HG03108 (cell line): ENCODE results near the gene FILIP1L.
A peak's percentile ranks its signal among the peaks of the same experiment; 100 is the strongest.

Experiments used
- ATAC-seq: cut with Tn5 transposase; IDR thresholded peaks from one replicate; pipeline ENCODE4 v1.9.1; 2021; ENCODE audit warnings: moderate library complexity; ENCODE audit not compliant: unreplicated experiment

FILIP1L gene

GRCh38 chr3:99873269-99874102, 240.8 kb downstream of the FILIP1L start:
- no peak for ATAC-seq

GRCh38 chr3:99872923-99873254, 241.4 kb downstream of the FILIP1L start:
- peak; percentile 29 for ATAC-seq

GRCh38 chr3:99871231-99872045, 242.9 kb downstream of the FILIP1L start:
- no peak for ATAC-seq

GRCh38 chr3:99870712-99871111, 243.6 kb downstream of the FILIP1L start:
- no peak for ATAC-seq

GRCh38 chr3:99869621-99870020, 244.7 kb downstream of the FILIP1L start:
- no peak for ATAC-seq

GRCh38 chr3:99868311-99868646, 246.0 kb downstream of the FILIP1L start:
- no peak for ATAC-seq

- no peak for ATAC-seq
Observed at GRCh38 chr3:99867594-99868310, 246.5 kb downstream of the FILIP1L start.

GRCh38 chr3:99866261-99866761, 248.0 kb downstream of the FILIP1L start:
- no peak for ATAC-seq

- ATAC-seq = no peak
Observed at GRCh38 chr3:99865321-99865720, 249.0 kb downstream of the FILIP1L start.

- ATAC-seq = no peak
Observed at GRCh38 chr3:99864289-99864688, 250.0 kb downstream of the FILIP1L start.

- ATAC-seq = no peak
Observed at GRCh38 chr3:99863588-99863987, 250.7 kb downstream of the FILIP1L start.

- ATAC-seq = no peak
Observed at GRCh38 chr3:99863002-99863401, 251.3 kb downstream of the FILIP1L start.

GRCh38 chr3:99862208-99862607, 252.1 kb downstream of the FILIP1L start:
- no peak for ATAC-seq

- ATAC-seq = no peak
Observed at GRCh38 chr3:99861216-99861615, 253.1 kb downstream of the FILIP1L start.

GRCh38 chr3:99859825-99860224, 254.5 kb downstream of the FILIP1L start:
- ATAC-seq = no peak

- ATAC-seq = no peak
Observed at GRCh38 chr3:99858469-99858868, 255.8 kb downstream of the FILIP1L start.

GRCh38 chr3:99857278-99857677, 257.0 kb downstream of the FILIP1L start:
- ATAC-seq = no peak

- no peak for ATAC-seq
Observed at GRCh38 chr3:99856437-99857220, 257.7 kb downstream of the FILIP1L start.

GRCh38 chr3:99855900-99856299, 258.4 kb downstream of the FILIP1L start:
- no peak for ATAC-seq

- ATAC-seq = no peak
Observed at GRCh38 chr3:99854756-99855298, 259.5 kb downstream of the FILIP1L start.
